ENCODE results near the gene PAX8.
"Not testable (repeated sequence)": the region's sequence is repeated elsewhere in the genome, so short reads cannot be mapped to it uniquely, and the experiment has no call there.

The PAX8 gene

DNA sequence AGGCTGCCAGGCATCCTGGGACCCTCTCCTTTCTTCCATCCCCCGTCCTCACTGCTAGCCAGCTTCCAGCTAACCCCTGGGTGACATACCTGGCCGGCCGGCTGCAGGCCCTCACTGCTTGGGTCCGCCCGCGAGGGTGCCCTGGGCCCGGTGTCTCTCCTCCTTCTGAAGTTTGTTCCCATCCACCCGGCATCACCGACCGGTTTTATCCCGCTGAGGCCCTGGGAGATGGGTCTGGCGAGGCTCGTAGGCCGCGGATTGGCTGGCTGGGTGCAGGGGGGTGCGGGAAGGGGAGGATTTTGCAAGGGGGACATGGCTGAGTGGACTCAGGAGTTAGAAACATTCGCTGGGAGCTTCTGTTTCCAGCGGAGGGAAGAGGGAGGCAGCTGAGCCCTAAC, at the start of gene PAX8:
TSS of gene PAX8 (minus strand) at position 180 of the 398 bp plus-strand sequence. CDS start 527 bp downstream, outside the sequence.
- no peak within 1 kb of the TSS for H3K9ac ChIP-seq (ENCODE audit: low read depth, low read length)
- no peaks in the 10 kb centered on the region for H3K9me3 ChIP-seq (ENCODE audit: insufficient read depth, low read length, severe bottlenecking)
- TF ChIP-seq EZH2 (IDR thresholded peaks at IDR 0.05; ENCODE audit: borderline replicate concordance, low read depth, low read length, severe bottlenecking) = no peak
- TF ChIP-seq, protein P1, sequence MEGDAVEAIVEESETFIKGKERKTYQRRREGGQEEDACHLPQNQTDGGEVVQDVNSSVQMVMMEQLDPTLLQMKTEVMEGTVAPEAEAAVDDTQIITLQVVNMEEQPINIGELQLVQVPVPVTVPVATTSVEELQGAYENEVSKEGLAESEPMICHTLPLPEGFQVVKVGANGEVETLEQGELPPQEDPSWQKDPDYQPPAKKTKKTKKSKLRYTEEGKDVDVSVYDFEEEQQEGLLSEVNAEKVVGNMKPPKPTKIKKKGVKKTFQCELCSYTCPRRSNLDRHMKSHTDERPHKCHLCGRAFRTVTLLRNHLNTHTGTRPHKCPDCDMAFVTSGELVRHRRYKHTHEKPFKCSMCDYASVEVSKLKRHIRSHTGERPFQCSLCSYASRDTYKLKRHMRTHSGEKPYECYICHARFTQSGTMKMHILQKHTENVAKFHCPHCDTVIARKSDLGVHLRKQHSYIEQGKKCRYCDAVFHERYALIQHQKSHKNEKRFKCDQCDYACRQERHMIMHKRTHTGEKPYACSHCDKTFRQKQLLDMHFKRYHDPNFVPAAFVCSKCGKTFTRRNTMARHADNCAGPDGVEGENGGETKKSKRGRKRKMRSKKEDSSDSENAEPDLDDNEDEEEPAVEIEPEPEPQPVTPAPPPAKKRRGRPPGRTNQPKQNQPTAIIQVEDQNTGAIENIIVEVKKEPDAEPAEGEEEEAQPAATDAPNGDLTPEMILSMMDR (IDR thresholded peaks at IDR 0.05; ENCODE audit: borderline replicate concordance, extremely low read depth, low read length, poor library complexity, severe bottlenecking) = no peak
- no peak within 1 kb of the TSS for H3K4me2 ChIP-seq (ENCODE audit: insufficient read depth, low read length)
- H4K20me1 ChIP-seq (ENCODE audit: insufficient read depth, low read length) = no peaks in the 10 kb centered on the region
- H3K4me1 ChIP-seq (ENCODE audit: insufficient read depth, low read length) = no peaks in the 10 kb centered on the region
- peaks cover 12% of the 10 kb centered on the region for H3K27me3 ChIP-seq (ENCODE audit: insufficient read depth, low read length, poor library complexity)
- ATAC-seq (ENCODE audit: insufficient read depth, low read depth) (no peak), DNase-seq (no peak)
- no peaks in the 10 kb centered on the region for H3K79me2 ChIP-seq (ENCODE audit: insufficient read depth, low read length)
- no peak within 1 kb of the TSS for H3K27ac ChIP-seq (ENCODE audit: low read length)
- no peak within 1 kb of the TSS for H2AFZ ChIP-seq (ENCODE audit: low read depth, low read length)
- H3K36me3 ChIP-seq (ENCODE audit: insufficient read depth, low read length) = no peaks in the 10 kb centered on the region
- H3K4me3 ChIP-seq (ENCODE audit: low read depth in 1 of 2, low read length in 2 of 2) = no peak within 1 kb of the TSS

DNA sequence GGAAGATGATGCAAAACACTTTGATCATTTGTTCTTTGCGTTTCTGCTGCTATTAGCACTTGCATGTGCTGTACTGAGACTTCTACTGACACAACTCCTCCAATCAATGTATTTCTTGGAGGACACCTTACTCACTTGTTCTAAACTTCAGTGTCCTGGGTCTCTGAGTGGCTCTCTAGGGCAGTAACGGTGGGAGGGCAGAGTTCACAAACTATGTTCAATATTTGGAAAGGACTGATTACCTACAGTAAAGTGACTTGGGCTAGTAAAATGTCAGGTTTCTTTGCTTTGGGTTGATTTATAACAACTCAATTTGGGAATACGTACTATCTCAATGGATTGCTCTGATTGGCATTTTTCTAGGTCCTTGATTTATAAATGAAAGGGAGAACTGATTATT, 49.3 kb upstream of the PAX8 start:
- no peak overlapping the region for H3K4me2 ChIP-seq (ENCODE audit: insufficient read depth, low read length)
- no peaks in the 10 kb centered on the region for H4K20me1 ChIP-seq (ENCODE audit: insufficient read depth, low read length)
- H3K79me2 ChIP-seq (ENCODE audit: insufficient read depth, low read length) = no peaks in the 10 kb centered on the region
- no peak overlapping the region for H2AFZ ChIP-seq (ENCODE audit: low read depth, low read length)
- DNase-seq (no peak), ATAC-seq (ENCODE audit: insufficient read depth, low read depth) (no peak)
- no peak for TF ChIP-seq EZH2 (IDR thresholded peaks at IDR 0.05; ENCODE audit: borderline replicate concordance, low read depth, low read length, severe bottlenecking)
- TF ChIP-seq, protein P1 (IDR thresholded peaks at IDR 0.05; ENCODE audit: borderline replicate concordance, extremely low read depth, low read length, poor library complexity, severe bottlenecking) = no peak
- no peaks in the 10 kb centered on the region for H3K9me3 ChIP-seq (ENCODE audit: insufficient read depth, low read length, severe bottlenecking)
- H3K4me1 ChIP-seq (ENCODE audit: insufficient read depth, low read length) = peaks cover 12% of the 10 kb centered on the region
- H3K36me3 ChIP-seq (ENCODE audit: insufficient read depth, low read length) = no peaks in the 10 kb centered on the region
- H3K9ac ChIP-seq (ENCODE audit: low read depth, low read length) = no peak overlapping the region
- no peak overlapping the region for H3K27ac ChIP-seq (ENCODE audit: low read length)
- peaks cover 3% of the 10 kb centered on the region for H3K27me3 ChIP-seq (ENCODE audit: insufficient read depth, low read length, poor library complexity)
- no peak overlapping the region for H3K4me3 ChIP-seq (ENCODE audit: low read depth in 1 of 2, low read length in 2 of 2)

DNA sequence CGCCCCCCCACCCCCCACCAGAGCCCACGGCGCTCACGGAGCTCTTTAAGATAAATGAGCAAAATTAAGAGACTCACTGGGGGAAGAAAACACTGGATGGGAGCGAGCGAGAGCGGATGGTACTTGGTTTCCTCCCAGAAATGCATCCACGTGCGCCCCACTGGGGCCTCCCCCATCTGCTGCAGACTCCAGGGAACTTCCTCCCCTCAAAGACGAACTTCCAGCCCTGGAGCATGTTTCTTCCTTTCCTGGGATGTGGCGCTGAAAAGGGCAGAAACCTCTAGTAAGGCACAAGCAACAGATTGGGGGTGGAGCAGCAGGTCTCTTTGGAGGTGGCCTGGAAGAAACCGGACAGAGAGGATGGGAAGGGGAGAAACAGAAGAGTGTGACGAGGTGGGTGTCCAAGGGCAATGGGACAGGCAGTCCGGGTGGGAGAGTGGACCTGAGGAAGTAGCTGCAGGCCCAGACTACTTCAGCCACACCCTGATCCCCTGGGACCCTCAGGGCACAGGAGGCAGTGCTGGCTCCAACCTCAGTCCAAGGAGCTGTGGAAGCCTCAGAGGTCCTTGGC, 46.5 kb upstream of the PAX8 start:
- H3K9me3 ChIP-seq (ENCODE audit: insufficient read depth, low read length, severe bottlenecking); H3K36me3 ChIP-seq (ENCODE audit: insufficient read depth, low read length); H3K27ac ChIP-seq (ENCODE audit: low read length); H2AFZ ChIP-seq (ENCODE audit: low read depth, low read length); H3K79me2 ChIP-seq (ENCODE audit: insufficient read depth, low read length); H4K20me1 ChIP-seq (ENCODE audit: insufficient read depth, low read length); DNase-seq; H3K27me3 ChIP-seq (ENCODE audit: insufficient read depth, low read length, poor library complexity); H3K9ac ChIP-seq (ENCODE audit: low read depth, low read length): not testable (repeated sequence)
- peak overlapping the region; percentile 56; the same call in 1 of the 2 replicates for H3K4me2 ChIP-seq (ENCODE audit: insufficient read depth, low read length)
- peaks cover 12% of the 10 kb centered on the region for H3K4me1 ChIP-seq (ENCODE audit: insufficient read depth, low read length)
- ATAC-seq (ENCODE audit: insufficient read depth, low read depth) = peak; percentile 39; the same call in 2 of the 3 replicates
- H3K4me3 ChIP-seq (ENCODE audit: low read depth in 1 of 2, low read length in 2 of 2) = peak overlapping the region in 1 of 2 experiments; percentile 35; a peak in 1 of 4 replicates

DNA sequence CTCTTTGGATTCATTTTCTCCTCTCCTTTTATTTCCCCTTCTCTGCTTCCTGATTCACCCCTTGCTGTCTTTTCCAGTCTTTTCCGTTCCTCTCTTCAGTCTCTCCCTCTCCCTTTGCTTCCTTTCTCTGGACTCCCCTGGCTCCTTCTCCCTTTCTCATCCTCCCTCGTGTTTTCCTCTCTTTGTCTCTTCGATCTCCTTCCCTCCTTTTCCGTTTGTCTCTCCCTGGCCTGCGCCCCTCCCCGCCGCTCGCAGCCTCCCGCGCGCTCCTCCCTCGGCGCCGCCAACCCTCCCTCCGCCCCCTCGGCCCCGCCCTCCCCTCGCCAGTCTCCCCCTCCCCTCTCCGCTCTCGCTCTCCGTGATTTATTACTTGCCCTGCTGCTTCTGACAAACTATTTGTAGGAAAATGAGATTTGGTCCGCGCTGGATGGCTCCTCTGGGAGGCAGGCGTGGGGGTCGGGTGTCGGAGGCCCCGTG, 46.0 kb upstream of the PAX8 start:
- DNase-seq (peak; percentile 71), ATAC-seq (ENCODE audit: insufficient read depth, low read depth) (peak; percentile 91)
- Histone ChIP-seq H4K20me1 (ENCODE audit: insufficient read depth, low read length) (no peaks in the 10 kb centered on the region), H2AFZ (ENCODE audit: low read depth, low read length) (peak overlapping the region; percentile 73), H3K27ac (ENCODE audit: low read length) (no peak overlapping the region), H3K4me1 (ENCODE audit: insufficient read depth, low read length) (peaks cover 12% of the 10 kb centered on the region), H3K27me3 (ENCODE audit: insufficient read depth, low read length, poor library complexity) (peaks cover 3% of the 10 kb centered on the region), H3K9ac (ENCODE audit: low read depth, low read length) (peak overlapping the region; percentile 31; the same call in 1 of the 2 replicates), H3K9me3 (ENCODE audit: insufficient read depth, low read length, severe bottlenecking) (no peaks in the 10 kb centered on the region), H3K4me2 (ENCODE audit: insufficient read depth, low read length) (peak overlapping the region; percentile 56), H3K4me3 (ENCODE audit: low read depth in 1 of 2, low read length in 2 of 2) (peak overlapping the region in 1 of 2 experiments; percentile 43; a peak in 2 of 4 replicates), H3K79me2 (ENCODE audit: insufficient read depth, low read length) (no peaks in the 10 kb centered on the region), H3K36me3 (ENCODE audit: insufficient read depth, low read length) (no peaks in the 10 kb centered on the region)
- no peak for TF ChIP-seq EZH2 (IDR thresholded peaks at IDR 0.05; ENCODE audit: borderline replicate concordance, low read depth, low read length, severe bottlenecking)
- TF ChIP-seq, protein P1 (IDR thresholded peaks at IDR 0.05; ENCODE audit: borderline replicate concordance, extremely low read depth, low read length, poor library complexity, severe bottlenecking) = no peak

DNA sequence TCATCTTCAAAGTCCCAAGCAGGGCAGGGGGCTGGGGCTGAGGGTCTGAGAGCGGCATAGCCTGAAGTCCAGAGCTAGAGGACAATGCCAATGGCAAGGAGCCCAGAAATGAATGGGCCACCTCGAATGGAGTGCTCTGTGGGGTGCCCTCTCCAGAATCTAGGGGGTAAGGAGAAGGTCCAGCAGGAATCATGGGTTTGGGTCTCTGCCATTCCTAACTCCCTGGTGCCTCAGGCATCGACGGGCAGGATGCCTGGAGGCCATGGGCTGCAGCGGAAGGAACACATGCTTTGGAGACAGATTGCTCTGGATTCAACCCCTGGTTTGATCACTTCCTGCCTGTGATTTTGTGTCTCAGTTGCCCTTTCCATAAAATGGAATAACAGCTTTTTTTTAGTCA, 44.4 kb upstream of the PAX8 start:
- not testable (repeated sequence) for H3K27ac ChIP-seq (ENCODE audit: low read length); H3K9me3 ChIP-seq (ENCODE audit: insufficient read depth, low read length, severe bottlenecking); H3K79me2 ChIP-seq (ENCODE audit: insufficient read depth, low read length); H3K4me3 ChIP-seq (ENCODE audit: low read depth in 1 of 2, low read length in 2 of 2); H2AFZ ChIP-seq (ENCODE audit: low read depth, low read length); H3K36me3 ChIP-seq (ENCODE audit: insufficient read depth, low read length); H3K27me3 ChIP-seq (ENCODE audit: insufficient read depth, low read length, poor library complexity); H3K4me2 ChIP-seq (ENCODE audit: insufficient read depth, low read length); ATAC-seq (ENCODE audit: insufficient read depth, low read depth); DNase-seq; H3K9ac ChIP-seq (ENCODE audit: low read depth, low read length); H4K20me1 ChIP-seq (ENCODE audit: insufficient read depth, low read length)
- peaks cover 12% of the 10 kb centered on the region for H3K4me1 ChIP-seq (ENCODE audit: insufficient read depth, low read length)

DNA sequence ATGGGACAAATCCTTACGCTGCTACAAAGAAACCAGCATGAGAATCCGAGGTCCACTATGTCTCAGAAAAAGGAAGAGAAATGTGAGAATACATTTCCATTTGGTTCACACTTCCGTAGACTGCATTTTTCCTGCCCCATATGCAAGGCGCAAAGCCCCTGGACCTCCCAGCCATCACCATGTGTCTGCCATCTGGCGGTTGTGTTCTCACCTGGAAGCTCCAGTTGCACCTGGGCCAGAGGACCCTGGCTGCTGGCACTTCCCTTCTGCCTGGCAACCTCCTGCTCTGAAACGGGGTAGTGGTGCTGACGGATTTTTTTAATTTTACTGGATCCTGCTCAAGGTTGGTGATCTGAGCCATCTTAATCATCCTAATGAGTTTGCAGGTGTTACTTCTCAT, 41.4 kb upstream of the PAX8 start:
- not testable (repeated sequence) for H3K9me3 ChIP-seq (ENCODE audit: insufficient read depth, low read length, severe bottlenecking); DNase-seq; H4K20me1 ChIP-seq (ENCODE audit: insufficient read depth, low read length); H3K27me3 ChIP-seq (ENCODE audit: insufficient read depth, low read length, poor library complexity); H3K4me2 ChIP-seq (ENCODE audit: insufficient read depth, low read length); ATAC-seq (ENCODE audit: insufficient read depth, low read depth); H3K9ac ChIP-seq (ENCODE audit: low read depth, low read length); H3K4me1 ChIP-seq (ENCODE audit: insufficient read depth, low read length); H2AFZ ChIP-seq (ENCODE audit: low read depth, low read length); H3K36me3 ChIP-seq (ENCODE audit: insufficient read depth, low read length); H3K4me3 ChIP-seq (ENCODE audit: low read depth in 1 of 2, low read length in 2 of 2); H3K79me2 ChIP-seq (ENCODE audit: insufficient read depth, low read length); H3K27ac ChIP-seq (ENCODE audit: low read length)

Measured in DND-41 (cell line).